ENCODE data around the gene FBXO38.

FBXO38 gene

GRCh38 chr5:148390914-148391313 lies 7.2 kb downstream of the FBXO38 start:
- no peak for DNase-seq (ENCODE audit: extremely low read depth, low read depth)
- TF ChIP-seq, protein P1, sequence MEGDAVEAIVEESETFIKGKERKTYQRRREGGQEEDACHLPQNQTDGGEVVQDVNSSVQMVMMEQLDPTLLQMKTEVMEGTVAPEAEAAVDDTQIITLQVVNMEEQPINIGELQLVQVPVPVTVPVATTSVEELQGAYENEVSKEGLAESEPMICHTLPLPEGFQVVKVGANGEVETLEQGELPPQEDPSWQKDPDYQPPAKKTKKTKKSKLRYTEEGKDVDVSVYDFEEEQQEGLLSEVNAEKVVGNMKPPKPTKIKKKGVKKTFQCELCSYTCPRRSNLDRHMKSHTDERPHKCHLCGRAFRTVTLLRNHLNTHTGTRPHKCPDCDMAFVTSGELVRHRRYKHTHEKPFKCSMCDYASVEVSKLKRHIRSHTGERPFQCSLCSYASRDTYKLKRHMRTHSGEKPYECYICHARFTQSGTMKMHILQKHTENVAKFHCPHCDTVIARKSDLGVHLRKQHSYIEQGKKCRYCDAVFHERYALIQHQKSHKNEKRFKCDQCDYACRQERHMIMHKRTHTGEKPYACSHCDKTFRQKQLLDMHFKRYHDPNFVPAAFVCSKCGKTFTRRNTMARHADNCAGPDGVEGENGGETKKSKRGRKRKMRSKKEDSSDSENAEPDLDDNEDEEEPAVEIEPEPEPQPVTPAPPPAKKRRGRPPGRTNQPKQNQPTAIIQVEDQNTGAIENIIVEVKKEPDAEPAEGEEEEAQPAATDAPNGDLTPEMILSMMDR (IDR thresholded peaks at IDR 0.05; ENCODE audit: low read depth, low read length, missing control alignments), result no peak
- H3K4me3 ChIP-seq (replicated peaks; ENCODE audit: low read depth, low read length), result no peak overlapping the region

DNA sequence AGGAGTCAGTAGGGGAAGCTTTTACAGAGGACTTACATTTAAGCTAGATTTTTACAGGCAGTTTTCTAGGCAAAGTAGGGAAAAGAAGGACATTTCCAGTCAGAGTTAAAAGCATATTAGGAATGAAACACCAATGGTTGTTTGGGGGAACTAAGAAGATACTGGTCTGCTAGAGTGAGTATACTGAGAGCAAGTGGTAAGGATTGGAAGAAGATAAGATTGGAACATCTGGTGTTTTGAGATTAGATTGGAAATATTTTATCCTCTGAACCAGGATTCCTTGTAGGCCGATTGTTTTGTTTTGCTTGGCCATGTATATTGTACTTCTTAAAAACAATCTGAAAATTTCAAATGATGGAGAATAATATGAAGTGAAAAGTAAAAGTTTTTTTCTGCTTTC lies 7.7 kb downstream of the FBXO38 start:
- TF ChIP-seq, protein P1 (IDR thresholded peaks at IDR 0.05; ENCODE audit: low read depth, low read length, missing control alignments), result no peak
- no peak for DNase-seq (ENCODE audit: extremely low read depth, low read depth)

GRCh38 chr5:148393390-148393741 lies 9.6 kb downstream of the FBXO38 start:
- TF ChIP-seq, protein P1 (IDR thresholded peaks at IDR 0.05; ENCODE audit: low read depth, low read length, missing control alignments), result no peak
- no peak for DNase-seq (ENCODE audit: extremely low read depth, low read depth)
- H3K4me3 ChIP-seq (replicated peaks; ENCODE audit: low read depth, low read length), result no peak overlapping the region

More for the DNA sequence above, 7.7 kb downstream of the FBXO38 start:
- no peak overlapping the region for H3K4me3 ChIP-seq (replicated peaks; ENCODE audit: low read depth, low read length)

DNA sequence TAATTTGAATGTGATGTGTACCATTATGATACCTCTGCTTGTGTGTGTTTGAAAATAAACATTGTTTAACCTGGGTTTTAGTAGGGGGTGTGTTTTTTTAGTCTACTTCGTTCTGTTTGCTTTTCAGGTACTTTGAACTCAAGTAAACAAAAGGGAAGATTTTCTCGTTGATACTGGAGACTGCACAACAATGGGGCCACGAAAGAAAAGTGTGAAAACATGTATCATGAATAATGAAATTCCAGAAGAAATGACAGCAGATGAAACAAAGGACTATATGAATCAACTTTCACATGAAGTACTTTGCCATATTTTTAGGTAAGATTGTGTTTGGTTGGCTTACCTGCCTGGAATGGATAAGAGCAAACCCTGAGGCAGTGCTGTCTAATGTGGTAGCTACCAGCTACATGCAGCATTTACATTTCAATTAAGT lies 10.8 kb downstream of the FBXO38 start:
- DNase-seq (ENCODE audit: extremely low read depth, low read depth), result no peak
- TF ChIP-seq, protein P1 (IDR thresholded peaks at IDR 0.05; ENCODE audit: low read depth, low read length, missing control alignments), result no peak
- no peak overlapping the region for H3K4me3 ChIP-seq (replicated peaks; ENCODE audit: low read depth, low read length)

DNA sequence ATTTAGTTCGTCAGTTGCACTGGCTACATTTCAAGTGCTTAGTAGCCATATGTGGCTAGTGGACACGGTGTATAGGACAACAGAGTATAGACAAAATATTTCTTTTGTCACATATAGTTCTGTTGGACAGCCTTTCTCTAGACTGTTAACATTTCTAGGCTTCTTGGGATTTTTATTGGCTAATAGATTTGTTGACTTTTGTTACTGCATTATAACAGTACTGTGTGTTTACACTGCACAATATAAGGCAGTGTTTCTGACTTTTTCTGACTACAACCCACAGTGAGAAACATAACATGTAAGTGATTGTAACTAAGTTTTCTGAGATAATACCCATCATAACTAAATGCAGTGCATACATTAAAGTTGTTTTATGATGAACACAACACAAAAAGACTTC lies 11.3 kb downstream of the FBXO38 start:
- TF ChIP-seq, protein P1 (IDR thresholded peaks at IDR 0.05; ENCODE audit: low read depth, low read length, missing control alignments), result no peak
- DNase-seq (ENCODE audit: extremely low read depth, low read depth), result no peak
- no peak overlapping the region for H3K4me3 ChIP-seq (replicated peaks; ENCODE audit: low read depth, low read length)

DNA sequence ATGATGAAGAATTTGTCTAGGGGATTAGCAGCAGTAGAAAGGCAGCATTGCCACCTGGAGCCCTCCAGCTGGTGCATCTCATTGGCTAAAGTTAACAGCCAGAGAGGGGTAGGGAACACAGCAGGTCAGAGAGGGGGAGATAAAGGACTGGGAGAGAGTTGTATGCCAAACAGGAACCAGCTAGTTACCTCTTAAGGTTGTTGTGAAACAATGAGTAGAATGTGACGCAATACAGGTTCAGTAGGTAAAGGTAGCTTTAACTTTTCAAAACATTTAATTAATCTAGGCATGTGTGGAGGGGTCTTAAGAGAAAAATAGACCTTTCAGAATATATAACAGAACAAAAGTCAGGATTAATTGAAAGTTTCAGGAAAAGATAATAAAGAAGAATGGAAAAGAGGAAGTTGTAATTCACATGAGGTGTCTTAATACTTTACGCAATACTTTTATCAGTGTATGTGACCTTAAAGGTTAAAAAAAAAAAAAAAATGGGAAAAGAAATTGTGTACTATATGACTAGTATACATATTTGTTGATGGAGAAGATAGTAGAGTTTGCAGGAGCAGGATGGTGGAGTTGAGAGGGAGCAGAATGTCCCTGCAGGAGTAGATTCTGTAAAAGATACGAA lies 14.3 kb downstream of the FBXO38 start:
- TF ChIP-seq, protein P1 (IDR thresholded peaks at IDR 0.05; ENCODE audit: low read depth, low read length, missing control alignments), result no peak
- DNase-seq (ENCODE audit: extremely low read depth, low read depth), result no peak
- H3K4me3 ChIP-seq (replicated peaks; ENCODE audit: low read depth, low read length), result no peak overlapping the region

- no peak for DNase-seq (ENCODE audit: extremely low read depth, low read depth)
- H3K4me3 ChIP-seq (replicated peaks; ENCODE audit: low read depth, low read length), result no peak overlapping the region
- TF ChIP-seq, protein P1 (IDR thresholded peaks at IDR 0.05; ENCODE audit: low read depth, low read length, missing control alignments), result no peak
These were observed 15.0 kb downstream of the FBXO38 start for GRCh38 chr5:148398698-148399121.
